DMS79 treated with DMSO at 0.1 percent for 48 hours (cell line): ENCODE measurements around the gene GDF9.
"Not testable (repeated sequence)": the region's sequence is repeated elsewhere in the genome, so short reads cannot be mapped to it uniquely, and the experiment has no call there.

Experiments used
- DNase-seq: peaks from one replicate; lab custom pipeline; 2025; lab: John Stamatoyannopoulos, UW

The GDF9 gene

DNA sequence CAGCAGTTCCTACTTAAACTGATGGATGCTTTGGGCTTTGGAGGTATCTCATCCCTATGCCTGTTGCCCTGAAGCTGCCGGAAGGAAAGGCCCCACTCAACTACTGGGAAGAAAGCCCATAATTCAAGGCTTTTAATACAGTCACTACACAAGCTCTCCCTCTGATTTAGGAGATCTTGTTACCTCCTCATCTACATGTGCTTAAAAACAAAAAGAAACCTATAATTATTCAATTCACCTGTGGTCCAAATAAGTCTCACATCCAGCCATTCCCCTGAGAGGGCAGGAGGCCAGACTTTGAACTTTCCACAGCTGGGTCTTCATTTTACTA is 6.5 kb upstream of the GDF9 start:
- no peak for DNase-seq

DNA sequence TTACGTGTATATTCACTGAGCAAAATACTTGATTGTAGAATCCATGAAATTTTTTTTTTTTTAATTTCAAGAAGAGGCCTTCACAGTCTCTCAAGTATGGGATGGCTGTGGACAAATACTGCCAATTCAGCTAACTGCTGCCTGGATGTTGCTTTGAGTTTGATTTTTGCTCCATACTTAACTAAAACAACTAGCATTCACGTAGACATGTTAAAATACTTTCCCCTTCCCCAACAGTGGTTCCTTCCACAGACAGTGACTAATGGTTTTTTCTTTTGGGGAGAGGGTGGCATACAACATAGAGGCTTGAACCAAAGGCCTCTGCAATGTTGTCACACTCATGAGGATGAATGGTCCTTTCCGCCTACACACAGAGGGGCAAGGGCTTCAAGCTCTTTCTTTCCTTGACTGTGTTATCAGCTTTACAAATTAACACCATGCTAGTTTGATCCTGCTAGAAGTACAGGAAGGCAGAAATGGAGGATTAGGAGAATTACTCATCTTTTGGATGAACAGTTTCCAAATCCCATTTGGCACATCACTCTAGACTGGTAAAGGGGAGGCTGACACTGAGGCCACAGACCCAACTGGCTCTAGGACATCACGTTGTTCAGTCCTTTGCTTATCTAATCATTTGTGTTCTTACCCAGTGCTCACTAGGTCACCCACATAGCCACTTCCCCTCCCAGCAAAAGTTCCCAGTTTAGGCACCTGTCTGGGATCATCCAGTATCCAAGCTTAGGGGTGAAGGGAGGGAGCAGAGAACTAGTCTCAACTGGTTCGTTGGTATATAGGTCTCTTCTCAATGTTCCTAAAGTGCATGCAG is 5.4 kb upstream of the GDF9 start:
- no peak for DNase-seq

GRCh38 chr5:132870801-132871200 is 4.5 kb upstream of the GDF9 start:
- DNase-seq, result no peak

- DNase-seq, result no peak
These were observed 2.5 kb upstream of the GDF9 start for GRCh38 chr5:132868754-132869153.

- DNase-seq, result no peak
These were observed 780 bp upstream of the GDF9 start for GRCh38 chr5:132867046-132867451.

DNA sequence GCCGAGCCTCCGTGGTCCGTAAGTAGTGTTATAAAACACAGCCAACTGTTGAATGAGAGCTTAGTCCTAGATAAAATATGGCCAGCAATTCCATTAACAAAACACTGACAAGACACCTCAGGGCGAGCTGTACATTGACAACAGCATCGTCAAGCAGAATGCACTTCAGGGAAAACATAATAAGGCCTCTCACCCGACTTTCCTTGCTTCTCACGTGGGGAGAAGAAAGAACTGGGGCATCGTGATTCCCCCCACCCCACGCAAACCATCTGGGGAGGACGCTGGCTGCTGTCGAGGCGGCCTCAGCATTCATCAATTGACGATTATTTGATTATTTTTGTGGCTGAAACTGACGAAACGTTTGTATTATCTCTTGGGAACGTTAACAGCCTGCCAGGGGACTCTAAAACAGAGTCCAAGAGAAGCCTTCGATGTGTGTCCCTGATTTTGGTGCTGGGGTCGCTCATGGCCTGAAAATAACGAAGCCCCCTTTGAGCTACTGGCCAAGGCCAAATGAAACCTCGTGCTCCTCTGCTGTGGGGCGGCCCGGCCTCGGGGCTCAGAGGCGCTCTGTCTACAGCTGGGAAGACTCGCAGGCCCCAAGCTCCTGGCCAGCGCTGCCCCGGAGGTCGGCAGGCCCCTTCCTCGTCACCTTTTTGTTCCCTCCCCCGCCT is 464 bp downstream of the GDF9 start:
- no peak for DNase-seq

DNA sequence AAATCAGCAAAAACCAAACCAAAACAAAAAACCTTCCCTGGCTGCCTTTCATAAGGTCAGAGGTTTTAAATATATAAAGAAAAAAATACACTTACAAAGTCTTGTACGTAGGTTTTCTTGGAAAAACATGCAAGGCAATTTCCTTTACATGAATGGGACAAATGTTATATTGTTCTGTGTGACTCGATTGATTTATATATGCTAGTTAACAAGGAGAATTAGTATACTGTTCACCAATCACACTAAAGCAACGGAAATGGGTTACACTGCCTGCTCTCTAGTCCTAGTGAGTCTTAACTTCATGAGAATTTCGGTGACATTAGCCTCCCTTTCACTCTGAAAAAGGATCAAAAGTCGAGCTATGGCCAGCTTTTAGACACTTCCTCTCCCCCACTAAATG is 5.5 kb downstream of the GDF9 start:
- no peak for DNase-seq

DNA sequence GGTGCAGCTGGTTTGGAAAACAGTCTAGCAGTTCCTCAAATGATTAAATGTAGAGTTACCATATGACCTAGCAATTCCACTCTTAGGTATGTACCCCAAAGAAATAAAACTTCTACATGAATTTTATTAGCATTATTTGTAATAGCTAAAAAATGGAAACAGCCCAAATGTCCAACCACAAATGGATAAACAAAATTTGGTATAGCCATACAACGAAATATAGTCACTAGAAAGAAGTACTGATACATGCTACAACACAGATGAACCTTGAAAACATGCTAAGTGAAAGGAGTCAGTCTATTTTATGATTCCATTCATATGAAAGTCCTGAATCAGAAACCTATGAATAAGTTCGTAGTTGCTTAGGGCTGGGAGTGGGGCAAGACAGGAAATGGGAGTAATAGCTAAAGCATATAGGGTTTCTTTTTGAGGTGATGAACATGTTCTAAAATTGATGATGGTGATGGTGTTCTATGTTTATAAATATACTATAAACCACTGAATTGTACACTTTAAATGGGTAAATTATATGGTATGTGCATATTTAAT is 6.3 kb downstream of the GDF9 start:
- no peak for DNase-seq

GRCh38 chr5:132856011-132856410 is 10.3 kb downstream of the GDF9 start:
- no peak for DNase-seq

DNA sequence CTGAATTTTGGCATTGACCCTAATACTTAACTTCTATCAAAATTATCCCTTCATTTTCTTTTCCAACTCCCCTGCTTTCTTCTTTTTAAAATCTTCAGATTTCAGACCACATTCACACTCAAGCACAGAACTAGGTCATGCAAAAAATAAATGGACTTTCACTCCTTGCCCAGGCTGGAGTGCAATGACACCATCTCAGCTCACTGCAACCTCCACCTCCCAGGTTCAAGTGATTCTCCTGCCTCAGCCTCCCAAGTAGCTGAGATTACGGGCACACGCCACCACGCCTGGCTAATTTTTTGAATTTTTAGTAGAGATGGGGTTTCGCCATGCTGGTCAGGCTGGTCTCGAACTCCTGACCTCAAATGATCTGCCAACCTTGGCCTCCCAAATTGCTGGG is 11.3 kb downstream of the GDF9 start:
- DNase-seq, result not testable (repeated sequence)

- no peak for DNase-seq
These were observed 12.0 kb downstream of the GDF9 start for GRCh38 chr5:132854301-132854700.

DNA sequence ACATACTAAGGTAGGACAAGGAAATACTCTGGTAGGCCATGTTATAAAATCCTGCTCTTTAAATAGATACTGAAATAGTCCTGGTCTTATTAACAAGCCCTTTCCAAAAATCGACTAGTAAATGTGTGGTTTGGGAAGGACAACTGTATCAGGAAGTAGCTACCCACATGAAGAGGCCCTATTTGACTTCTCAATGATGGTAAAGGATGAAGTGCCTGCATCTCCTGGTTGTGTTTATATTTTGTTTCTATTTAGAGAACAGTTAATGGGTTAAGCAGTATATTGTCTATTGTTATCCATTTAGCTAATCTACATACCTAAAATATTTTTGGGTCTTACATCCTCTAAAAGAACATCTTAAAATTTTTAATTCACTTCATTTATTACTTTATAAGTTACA is 12.5 kb downstream of the GDF9 start:
- no peak for DNase-seq

DNA sequence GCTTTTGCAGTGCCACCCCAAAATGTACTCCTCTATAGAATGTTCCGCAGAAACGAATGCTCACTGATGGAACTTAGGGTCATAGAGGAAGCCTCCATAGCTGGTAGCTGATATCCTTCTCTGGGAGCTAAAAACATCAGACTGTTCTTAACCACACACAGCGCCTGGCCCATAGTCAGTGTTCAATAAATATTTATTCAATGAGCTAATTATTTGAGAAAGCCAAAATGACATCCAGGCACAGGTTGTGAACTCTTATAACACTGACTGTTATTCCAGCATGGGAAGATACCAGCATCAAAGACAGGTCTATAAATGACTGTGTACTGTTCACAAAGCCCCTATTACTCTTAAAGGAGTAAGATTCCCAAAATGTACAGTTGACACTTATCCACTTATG is 12.9 kb downstream of the GDF9 start:
- DNase-seq, result no peak

GRCh38 chr5:132850066-132850465 is 16.2 kb downstream of the GDF9 start:
- DNase-seq, result no peak

DNA sequence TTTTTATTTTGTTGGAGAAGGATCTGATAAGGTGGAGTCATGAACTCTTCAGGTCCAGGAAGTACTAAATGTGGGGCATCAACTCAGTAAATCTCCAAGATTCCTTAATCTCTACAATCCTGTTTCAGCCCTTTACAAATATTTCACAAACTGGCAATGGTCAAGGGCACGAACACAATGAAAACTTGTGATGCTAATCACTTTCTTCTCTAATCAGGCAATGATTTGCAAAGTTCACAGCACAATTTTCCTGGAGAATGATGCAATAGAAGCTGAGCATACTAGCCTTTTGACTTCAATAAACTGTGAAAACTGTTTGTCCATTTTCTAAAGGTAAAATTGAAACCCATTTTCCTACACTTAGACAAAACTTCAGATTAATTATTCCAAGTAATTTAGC is 16.9 kb downstream of the GDF9 start:
- no peak for DNase-seq

DNA sequence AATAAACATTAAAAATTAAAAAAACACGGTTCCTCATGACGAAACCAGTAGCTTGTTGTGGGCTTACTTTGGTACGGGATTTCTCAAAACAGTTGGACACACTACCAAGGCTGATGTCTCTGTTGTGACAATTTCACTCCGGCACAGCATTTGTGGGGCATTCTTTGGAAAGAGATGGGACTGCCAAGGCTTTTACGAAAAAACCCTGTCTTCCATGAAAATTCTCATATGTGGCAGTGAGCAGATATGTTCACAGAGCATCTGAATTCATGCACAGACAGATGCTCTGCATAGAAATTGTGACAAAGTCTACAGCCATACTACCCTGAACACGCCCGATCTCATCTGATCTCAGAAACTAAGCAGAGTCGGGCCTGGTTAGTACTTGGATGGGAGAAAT is 18.0 kb downstream of the GDF9 start:
- DNase-seq, result no peak

GRCh38 chr5:132841305-132841704 is 25.0 kb downstream of the GDF9 start:
- DNase-seq, result no peak

GRCh38 chr5:132840896-132841295 is 25.4 kb downstream of the GDF9 start:
- no peak for DNase-seq

- no peak for DNase-seq
These were observed 26.0 kb downstream of the GDF9 start for GRCh38 chr5:132840313-132840712.

GRCh38 chr5:132839426-132840301 is 26.6 kb downstream of the GDF9 start:
- no peak for DNase-seq

DNA sequence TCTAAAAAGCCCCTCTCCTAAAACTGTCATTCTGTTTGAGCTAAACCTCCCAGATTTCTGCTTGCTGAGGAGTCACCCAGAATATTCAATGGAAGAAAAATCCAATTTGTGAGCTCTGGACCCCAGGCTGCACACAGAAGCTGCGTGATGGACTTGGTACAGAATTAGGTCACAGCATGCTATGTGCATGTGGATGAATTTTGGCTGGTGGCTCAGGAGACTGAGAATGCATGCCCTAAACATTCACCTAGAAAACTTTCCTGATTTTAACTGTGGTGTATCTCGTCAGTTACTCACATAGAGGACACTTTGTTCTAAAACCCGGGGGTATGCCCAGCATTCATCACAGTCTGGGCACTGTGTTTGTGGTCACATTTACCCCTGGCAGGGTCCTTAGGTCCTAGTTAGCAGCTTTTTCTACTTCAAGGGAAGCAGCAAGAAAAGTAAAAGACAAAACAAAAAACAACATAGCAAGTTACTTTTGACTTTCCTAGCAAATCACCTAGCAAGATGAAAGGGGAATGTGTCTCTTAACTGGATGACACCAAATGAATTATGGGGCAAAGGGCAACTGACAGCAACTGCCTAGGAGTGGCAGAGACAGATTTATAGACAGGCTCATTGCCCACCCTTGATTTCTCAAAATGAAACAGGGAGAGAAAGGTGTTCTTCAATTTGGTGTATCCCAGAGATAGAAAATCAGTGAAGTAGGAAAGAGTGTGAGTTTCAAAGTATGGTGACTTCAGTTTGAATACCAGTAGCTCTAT is 27.6 kb downstream of the GDF9 start:
- no peak for DNase-seq

DNA sequence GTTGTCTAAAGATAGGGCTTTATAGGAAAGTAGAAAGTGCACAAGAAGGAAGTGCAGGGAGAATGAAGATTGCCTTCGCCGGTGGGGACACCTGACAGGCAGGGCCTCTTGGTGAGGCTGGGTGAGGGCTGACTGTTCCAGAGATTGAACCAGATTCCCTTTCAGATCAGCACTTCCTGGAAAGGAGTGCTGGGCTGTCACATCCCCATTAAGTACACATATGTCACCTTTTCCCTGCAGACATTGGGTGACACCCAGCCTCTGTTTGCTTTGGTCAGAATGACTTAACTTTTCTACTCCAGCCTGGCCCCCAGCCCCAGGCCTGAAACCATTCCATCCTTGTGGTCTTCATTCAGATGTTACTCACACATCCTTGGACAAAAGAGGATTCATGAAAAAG is 28.4 kb downstream of the GDF9 start:
- no peak for DNase-seq
